NCI-H1105 (cell line): ENCODE measurements around the gene S100G.
"Not testable (repeated sequence)": the region's sequence is repeated elsewhere in the genome, so short reads cannot be mapped to it uniquely, and the experiment has no call there.

ENCODE experiments used
- DNase-seq: peaks from one replicate; lab custom pipeline; 2025; lab: John Stamatoyannopoulos, UW

The S100G gene

DNA sequence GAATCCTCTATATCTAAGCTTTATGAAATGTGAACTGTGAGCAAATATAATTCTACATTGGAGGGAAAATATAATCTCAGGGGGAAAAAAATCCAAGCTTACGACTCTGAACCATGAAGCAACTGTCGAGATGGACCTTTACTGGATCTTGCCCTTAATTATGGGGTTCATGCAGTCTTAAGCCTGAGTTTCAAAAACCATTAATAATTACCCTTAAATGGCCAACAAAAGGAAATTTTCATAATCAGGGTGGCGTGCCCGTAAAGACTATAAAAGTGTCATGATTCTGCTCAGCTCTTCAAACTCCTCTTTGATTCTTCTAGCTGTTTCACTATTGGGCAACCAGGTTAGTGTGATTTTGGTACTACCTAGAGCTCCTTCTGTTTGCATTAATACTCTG is at the start of gene S100G:
TSS of gene S100G (plus strand) at position 301 of the 400 bp plus-strand sequence. CDS start 849 bp downstream, outside the sequence.
- DNase-seq, result no peak

DNA sequence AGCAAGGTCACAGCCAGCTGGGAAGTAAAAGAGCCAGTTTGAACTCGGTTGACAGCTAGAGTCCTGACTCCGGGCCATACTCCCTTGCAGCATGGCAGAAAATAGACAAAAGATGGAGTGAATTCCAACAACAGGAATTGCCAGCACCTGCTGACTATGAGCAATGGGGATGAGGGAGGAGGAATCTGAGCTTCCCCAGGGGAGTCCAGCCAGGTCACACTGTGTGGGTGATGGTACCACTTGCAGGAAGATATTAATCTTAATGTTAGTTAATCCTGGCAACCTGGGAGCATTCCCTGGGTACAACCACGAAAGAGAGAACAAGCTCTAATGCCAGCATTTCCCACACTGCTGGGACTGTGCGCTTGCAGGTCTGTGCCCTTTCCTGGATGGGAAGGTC is 48.1 kb upstream of the S100G start:
- DNase-seq, result no peak

DNA sequence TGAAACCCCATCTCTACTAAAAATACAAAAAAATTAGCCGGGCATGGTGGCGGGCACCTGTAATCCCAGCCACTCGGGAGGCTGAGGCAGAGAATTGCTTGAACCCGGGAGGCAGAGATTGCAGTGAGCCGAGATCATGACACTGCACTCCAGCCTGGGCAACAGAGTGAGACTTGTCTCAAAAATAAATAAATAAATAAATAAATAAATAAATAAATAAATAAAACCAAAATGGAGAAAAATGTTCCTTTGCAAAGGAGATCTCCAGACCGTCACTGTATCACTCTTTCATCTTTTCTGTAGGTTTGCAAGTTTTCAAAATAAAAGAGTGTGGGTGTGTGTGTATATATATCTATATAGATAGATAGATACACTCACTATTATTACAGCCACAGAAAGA is 46.7 kb upstream of the S100G start:
- not testable (repeated sequence) for DNase-seq

GRCh38 chrX:16603822-16604221 is 46.1 kb upstream of the S100G start:
- DNase-seq, result no peak

DNA sequence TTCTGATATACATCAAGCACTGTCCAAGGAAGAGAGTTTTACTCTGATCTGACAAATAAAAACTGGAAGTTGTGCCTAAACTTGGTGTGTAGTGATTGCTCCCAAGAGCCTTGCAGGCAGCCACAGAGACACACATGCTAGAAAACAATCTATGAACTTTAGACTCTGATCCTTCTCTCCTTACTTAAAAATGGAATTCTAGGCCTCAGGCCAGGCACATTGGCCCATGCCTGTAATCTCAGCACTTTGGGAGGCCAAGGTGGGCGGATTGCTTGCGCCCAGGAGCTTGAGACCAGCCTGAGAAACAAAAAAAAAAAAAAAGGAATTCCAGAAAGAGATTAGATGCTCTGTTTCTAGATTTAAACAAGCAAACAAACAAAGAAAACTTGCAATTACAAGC is 45.6 kb upstream of the S100G start:
- no peak for DNase-seq

DNA sequence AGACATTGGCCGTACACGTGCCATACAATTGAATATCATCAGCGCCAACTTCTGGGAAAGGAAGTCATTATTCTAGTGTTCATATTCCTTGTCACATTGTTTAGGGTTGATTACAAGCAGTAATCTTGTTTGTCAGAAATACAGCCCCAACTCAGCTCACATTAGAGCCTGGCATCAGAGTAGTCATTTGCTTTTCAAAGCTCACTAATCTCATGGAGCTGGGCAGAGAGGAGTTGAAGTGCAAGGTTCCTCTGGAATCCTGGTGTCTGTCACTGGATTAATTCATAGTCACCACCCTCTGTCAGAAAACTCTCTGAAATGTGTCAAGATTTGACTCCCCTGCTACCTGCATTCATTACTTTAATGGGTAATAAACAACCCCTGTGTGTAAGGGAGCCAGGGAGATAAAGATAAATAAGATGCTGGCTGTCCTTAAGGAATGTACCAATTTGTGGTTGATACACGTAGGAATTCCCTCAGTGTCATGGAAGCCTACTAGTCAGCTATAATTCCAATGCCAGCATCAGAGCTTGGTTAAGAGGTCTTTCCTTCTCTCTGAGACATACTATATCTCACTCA is 43.7 kb upstream of the S100G start:
- DNase-seq, result no peak

DNA sequence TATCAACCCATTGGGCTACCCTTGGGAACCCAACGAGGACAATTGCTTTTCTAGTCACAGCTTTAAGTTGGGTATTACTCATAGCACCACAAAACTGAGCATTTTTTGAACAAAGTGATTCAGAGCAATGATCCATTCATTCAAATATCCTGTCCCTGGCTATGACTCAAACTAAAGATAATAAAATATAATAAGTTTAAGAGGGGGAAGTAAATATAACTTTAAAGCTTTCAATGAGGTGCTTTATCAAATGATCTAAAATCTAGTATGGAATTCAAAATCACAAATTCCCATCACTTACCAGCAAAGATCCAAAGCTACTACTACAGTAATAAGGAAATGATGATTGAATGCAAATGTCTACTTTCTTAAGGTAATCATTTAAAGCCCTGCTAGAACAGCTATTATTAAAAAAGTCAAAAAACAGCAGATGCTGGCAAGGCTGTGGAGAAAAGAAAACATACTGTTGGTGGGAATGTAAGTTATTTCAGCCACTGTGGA is 39.8 kb upstream of the S100G start:
- DNase-seq, result no peak

DNA sequence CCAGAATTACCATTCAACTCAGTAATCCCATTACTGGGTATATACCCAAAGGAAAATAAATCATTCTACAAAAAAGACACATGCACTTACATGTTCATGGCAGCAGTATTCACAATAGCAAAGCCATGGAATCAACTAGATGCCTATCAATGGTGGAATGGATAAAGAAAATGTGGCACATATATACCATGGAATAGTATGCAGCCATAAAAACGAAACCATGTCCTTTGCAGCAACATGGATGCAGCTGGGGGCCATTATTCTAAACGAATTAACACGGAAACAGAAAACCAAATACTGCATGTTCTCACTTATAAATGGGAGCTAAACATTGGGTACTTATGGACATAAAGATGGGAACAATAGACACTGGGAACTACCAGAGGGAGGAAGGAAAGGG is 39.3 kb upstream of the S100G start:
- DNase-seq, result not testable (repeated sequence)

DNA sequence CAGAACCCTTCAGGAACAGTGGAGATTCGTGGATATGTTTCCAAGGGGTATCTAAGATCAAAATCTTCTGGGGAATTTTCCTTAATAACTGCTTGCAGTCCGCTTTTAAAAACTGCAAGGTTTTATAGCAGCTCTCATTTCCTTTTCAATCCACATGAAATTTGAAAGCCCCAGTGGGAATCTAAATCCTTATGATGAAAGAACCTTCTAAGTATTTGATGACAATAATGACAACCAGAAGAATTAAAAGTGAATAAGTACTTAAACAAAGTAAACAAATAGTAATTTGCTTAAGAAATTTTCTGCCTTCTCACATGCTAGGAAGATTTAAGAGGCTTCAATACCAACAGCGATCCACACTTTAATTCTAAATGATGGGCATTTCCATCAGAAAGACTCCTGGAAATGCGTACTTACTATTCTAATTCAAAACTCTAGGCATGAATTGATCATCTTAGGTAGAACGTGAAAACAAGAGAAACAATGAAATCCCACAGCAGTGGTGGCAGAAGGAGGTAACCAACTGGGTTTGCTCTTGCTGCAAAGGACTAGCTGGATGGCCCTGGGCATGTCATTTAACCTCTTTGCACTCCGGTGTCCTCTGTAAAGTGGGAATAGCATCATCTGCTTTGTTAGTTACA is 37.6 kb upstream of the S100G start:
- DNase-seq, result no peak

GRCh38 chrX:16617382-16617781 is 32.6 kb upstream of the S100G start:
- DNase-seq, result no peak

DNA sequence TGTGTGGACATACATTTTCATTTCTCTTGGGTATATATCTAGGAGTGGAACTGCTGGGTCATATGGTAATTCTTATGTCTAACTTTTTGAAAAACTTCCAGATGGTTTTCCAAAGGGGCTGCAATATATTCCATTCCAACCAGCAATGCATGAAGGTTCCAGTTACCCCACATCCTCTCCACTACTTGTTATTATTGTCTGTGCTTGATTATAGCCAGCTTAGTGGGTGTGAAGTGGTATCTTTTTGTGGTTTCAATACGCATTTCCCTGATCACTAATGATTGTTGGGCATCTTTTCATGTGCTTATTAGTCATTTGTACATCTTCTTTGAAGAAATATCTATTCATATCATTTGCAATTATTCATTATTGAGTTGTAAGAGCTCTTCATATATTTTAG is 31.5 kb upstream of the S100G start:
- no peak for DNase-seq

DNA sequence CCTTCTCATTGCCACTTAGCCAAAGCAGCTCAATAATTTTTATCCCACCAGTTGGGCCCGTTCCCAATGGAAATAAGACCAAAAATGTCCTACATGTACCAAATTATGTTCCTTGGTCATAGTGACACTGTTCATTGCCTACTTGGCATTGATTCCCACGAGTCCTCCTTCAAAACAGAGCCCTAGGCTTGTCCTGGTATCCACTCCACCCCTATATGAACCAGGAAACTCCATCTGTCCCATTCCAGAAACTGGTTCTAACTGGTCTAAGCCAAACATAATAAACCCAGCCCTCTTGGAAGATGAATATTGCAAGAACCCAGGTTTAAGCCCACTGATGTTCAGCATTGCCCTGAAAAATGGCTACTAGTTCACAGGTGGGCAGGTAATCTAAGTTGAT is 30.9 kb upstream of the S100G start:
- DNase-seq, result no peak

GRCh38 chrX:16628511-16628910 is 21.4 kb upstream of the S100G start:
- not testable (repeated sequence) for DNase-seq

- no peak for DNase-seq
These were observed 20.9 kb upstream of the S100G start for GRCh38 chrX:16628946-16629595.

GRCh38 chrX:16629909-16630308 is 20.0 kb upstream of the S100G start:
- no peak for DNase-seq

- DNase-seq, result no peak
These were observed 16.2 kb upstream of the S100G start for GRCh38 chrX:16633754-16634153.

DNA sequence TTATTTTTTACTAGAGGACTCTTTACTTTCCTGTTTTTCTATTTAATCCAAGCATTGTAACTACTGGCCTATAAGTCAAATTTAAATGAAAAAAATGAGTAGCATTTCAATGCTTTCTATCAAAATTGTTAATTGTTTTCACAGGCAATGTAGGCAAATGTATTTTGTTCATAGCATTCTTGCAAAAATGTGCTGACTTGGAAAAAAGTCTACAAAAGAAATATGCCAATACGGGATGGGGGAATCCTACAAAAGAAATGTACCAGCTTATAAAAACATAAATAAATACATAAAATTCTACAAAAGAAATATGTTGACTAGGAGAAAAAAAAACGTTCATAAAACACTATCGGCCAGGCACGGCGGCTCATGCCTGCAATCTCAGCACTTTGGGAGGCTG is 14.9 kb upstream of the S100G start:
- DNase-seq, result no peak

DNA sequence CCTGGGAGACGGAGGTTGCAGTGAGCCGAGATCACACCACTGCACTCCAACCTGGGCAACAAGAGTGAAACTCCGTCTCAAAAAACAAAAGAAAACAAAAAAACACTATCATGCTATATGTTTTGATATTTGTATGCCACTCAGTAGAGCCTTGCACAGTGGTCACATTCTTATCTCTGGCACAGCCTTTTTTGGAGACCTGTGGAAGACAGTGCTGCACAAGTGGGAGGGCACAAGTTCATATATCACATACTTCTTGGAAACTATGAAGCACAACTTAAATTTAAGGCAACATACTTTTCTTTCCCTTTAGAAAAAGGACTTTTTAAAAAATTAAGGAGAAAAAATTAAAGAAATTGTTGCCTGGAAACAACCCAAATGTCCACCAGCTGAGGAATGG is 14.4 kb upstream of the S100G start:
- no peak for DNase-seq

GRCh38 chrX:16638533-16638932 is 11.4 kb upstream of the S100G start:
- no peak for DNase-seq

GRCh38 chrX:16639966-16640365 is 10.0 kb upstream of the S100G start:
- no peak for DNase-seq

DNA sequence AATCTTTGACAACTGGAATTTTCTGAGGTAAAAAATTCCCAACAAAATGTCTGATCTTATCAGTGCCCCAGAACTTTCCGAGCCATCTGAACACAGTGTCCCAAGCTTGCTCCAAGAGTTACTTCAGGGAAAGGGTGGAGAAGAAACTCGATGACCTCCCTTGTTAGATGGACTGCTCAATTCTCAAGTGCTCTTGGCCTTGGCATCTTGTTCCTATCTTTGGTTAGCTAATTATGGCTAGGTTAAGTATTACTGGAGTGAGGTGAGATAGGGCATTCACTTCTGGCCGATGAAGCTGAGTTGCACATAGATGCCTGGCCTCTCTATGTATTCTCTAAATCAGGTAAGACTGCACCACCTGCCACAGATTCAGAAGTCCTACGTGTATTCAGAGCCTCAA is 9.1 kb upstream of the S100G start:
- DNase-seq, result no peak

GRCh38 chrX:16643176-16643575 is 6.8 kb upstream of the S100G start:
- no peak for DNase-seq

DNA sequence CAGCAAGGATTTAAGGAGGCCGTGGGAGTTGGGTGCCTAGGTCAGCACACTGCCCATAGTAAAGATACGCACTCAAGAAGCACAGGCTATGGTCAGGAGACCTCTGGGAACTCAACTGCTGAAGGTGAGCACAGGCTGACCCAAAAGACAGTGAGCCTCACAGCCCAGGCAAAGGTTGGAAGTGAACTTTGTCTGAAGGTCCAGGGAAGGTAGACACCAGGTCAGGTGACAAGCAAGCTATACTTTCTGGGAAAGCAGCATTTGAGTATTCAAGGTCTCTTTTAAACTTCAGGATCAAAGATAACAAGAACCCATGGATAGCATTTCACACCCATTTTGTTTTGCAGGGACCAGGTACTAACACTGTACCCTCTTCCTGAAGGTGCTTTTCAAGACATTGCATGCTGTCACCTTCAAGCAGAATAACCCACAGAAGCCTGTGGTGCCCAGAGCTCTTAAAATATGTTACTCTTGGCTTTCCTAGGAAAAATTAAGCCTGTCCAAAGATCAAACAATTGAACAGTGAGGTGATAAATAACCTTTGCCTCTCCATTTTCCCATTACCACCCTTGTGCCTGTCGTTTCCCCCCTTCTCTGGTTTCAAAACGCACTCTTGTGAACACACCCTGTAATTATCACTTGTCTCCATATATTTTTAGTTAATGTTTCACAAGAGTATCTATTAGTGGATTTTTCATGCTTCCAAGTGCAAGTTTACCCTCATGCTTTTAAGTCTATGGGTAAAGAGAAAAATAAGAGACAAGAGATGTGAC is 3.4 kb upstream of the S100G start:
- no peak for DNase-seq
